ENCODE results near the gene PDE3B. TPM values are rescaled to one million over a fixed set of nuclear protein-coding genes. Genes with fewer than 3 reads are reported as not detected.

The PDE3B gene
- total and polyA plus RNA-seq, 9 of the 15 experiments (the other 6 are each of a cell fraction or from before 2014, with no cell fraction given), result 2.3 to 22.5 (median 12.2) TPM

DNA sequence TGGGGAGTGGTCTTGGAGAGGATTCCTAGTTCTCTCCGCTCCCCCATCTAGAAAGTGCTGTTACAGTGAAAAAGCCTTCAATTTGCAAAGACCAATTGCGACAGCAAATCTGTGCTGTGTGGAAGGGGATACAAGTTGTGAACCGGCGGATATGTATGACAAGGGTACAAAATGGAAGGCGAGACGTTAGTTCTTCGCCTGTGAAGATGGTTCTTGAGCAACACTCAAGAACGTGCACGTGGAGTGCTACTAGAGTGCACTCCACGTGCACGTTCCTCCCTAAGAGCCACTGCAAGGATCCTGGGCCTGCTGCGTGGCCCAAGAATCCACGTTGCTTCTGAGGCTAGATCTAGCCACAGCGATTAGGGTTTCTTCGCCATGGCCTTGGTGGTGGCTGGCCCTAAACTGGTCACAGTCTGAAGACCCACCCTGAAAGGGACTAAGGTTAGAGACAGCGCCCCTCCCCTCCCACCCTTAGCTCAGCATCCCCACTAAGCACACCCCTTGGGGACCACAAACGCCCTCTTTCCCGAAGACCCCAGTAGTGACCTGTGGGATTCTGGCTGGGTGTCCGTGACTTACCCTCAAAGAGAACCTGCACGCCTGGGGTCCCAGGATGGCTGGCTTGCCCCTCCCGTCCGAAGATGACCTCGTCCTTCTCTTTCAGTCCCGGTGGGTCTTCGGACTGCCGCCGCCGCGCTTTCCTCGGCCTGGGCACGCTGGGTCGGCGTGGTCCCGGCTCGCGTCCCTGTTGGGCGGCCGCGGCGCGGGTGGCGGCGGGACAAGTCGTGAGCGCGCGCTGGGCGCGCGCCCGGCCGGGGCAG is 519 bp upstream of the PDE3B start (continued):
- TF ChIP-seq ZNF239 (CRISPR knock-in tag; IDR thresholded peaks at IDR 0.05), result peak; percentile 33; the same call in 1 of the 2 replicates
- 0 out of 2 replicates have a peak, but pooled peaks have one; percentile 17 for TF ChIP-seq NR2C2 (CRISPR knock-in tag; IDR thresholded peaks at IDR 0.05)
- peak; percentile 38; the same call in 1 of the 2 replicates for TF ChIP-seq NR2C2 (tag; IDR thresholded peaks at IDR 0.05)
- TF ChIP-seq ZNF639 (CRISPR knock-in tag; conservative IDR thresholded peaks at IDR 0.05 in 1 of 2, IDR thresholded peaks at IDR 0.05 in 1 of 2), result peak in 1 of 2 experiments; percentile 88; a peak in 2 of 4 replicates
- no peak for TF ChIP-seq NR4A1 (CRISPR knock-in tag; IDR thresholded peaks at IDR 0.05)
- TF ChIP-seq NR4A1 (tag; IDR thresholded peaks at IDR 0.05), result peak; percentile 77; the same call in 1 of the 2 replicates
- TF ChIP-seq RNF2 (IDR thresholded peaks at IDR 0.05), result peak; percentile 58
- peak; percentile 56; the same call in 1 of the 2 replicates for TF ChIP-seq PTTG1 (tag; IDR thresholded peaks at IDR 0.05; ENCODE audit: low read depth)
- TF ChIP-seq, protein P1, sequence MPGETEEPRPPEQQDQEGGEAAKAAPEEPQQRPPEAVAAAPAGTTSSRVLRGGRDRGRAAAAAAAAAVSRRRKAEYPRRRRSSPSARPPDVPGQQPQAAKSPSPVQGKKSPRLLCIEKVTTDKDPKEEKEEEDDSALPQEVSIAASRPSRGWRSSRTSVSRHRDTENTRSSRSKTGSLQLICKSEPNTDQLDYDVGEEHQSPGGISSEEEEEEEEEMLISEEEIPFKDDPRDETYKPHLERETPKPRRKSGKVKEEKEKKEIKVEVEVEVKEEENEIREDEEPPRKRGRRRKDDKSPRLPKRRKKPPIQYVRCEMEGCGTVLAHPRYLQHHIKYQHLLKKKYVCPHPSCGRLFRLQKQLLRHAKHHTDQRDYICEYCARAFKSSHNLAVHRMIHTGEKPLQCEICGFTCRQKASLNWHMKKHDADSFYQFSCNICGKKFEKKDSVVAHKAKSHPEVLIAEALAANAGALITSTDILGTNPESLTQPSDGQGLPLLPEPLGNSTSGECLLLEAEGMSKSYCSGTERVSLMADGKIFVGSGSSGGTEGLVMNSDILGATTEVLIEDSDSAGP (CRISPR knock-in tag; IDR thresholded peaks at IDR 0.05), result 0 out of 2 replicates have a peak, but pooled peaks have one; percentile 21
- TF ChIP-seq ZZZ3 (IDR thresholded peaks at IDR 0.05), result no peak
- no peak for TF ChIP-seq SMARCA4 (IDR thresholded peaks at IDR 0.05)
- peak; percentile 62; the same call in 1 of the 2 replicates for TF ChIP-seq GATAD2B (IDR thresholded peaks at IDR 0.05; ENCODE audit: borderline replicate concordance)
- peak; percentile 9 for TF ChIP-seq ZNF146 (CRISPR knock-in tag; IDR thresholded peaks at IDR 0.05; ENCODE audit: unreplicated experiment)
- peak; percentile 14 for TF ChIP-seq MXD1 (CRISPR knock-in tag; IDR thresholded peaks at IDR 0.05; ENCODE audit: borderline replicate concordance, poor library complexity, severe bottlenecking)
- peak; percentile 73 for TF ChIP-seq MYC (IDR thresholded peaks at IDR 0.05; ENCODE audit: low read depth, low read length)
- 0 out of 2 replicates have a peak, but pooled peaks have one; percentile 55 for TF ChIP-seq MYC (CRISPR knock-in tag; IDR thresholded peaks at IDR 0.05; ENCODE audit: borderline replicate concordance, low read depth)
- TF ChIP-seq, protein P2, sequence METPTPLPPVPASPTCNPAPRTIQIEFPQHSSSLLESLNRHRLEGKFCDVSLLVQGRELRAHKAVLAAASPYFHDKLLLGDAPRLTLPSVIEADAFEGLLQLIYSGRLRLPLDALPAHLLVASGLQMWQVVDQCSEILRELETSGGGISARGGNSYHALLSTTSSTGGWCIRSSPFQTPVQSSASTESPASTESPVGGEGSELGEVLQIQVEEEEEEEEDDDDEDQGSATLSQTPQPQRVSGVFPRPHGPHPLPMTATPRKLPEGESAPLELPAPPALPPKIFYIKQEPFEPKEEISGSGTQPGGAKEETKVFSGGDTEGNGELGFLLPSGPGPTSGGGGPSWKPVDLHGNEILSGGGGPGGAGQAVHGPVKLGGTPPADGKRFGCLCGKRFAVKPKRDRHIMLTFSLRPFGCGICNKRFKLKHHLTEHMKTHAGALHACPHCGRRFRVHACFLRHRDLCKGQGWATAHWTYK (CRISPR knock-in tag; IDR thresholded peaks at IDR 0.05), result peak; percentile 38; the same call in 1 of the 2 replicates

All from K562 (cell line).